Upper lobe of right lung (tissue), 1 donor: ENCODE results near the gene DLAT. TPM values are rescaled to one million over a fixed set of nuclear protein-coding genes. Genes with fewer than 3 reads are reported as not detected.

ENCODE experiments used
- ATAC-seq: fragments of 200-7000 bp; cut with Tn5 transposase; one replicate; pipeline ENCODE4 v1.9.1; 2020; ENCODE audit warnings: mild to moderate bottlenecking, moderate library complexity
- DNase-seq: peaks from one replicate; pipeline ENCODE4 v3.0.0-alpha.2; 2020
- H3K27ac ChIP-seq: fragments of 200-600 bp; one replicate; pipeline ENCODE4 v1.8.0; 2022
- H3K27me3 ChIP-seq: fragments of 200-600 bp; one replicate; pipeline ENCODE4 v1.8.0; 2022; ENCODE audit warnings: mild to moderate bottlenecking
- H3K36me3 ChIP-seq: fragments of 200-600 bp; one replicate; pipeline ENCODE4 v1.8.0; 2022
- H3K4me1 ChIP-seq: fragments of 200-600 bp; one replicate; pipeline ENCODE4 v1.8.0; 2022
- H3K4me3 ChIP-seq: fragments of 200-600 bp; one replicate; pipeline ENCODE4 v1.8.0; 2022; ENCODE audit warnings: mild to moderate bottlenecking
- H3K9me3 ChIP-seq: fragments of 200-600 bp; one replicate; pipeline ENCODE4 v1.8.0; 2022
- intact Hi-C: fragments of 100-400 bp; cut with DNase I; formaldehyde crosslinking; loops from one replicate; pipeline ENCODE4 v1.11.0; 2022
- total RNA-seq: library from RNA; stranded (reverse); fragmentation: NEBNext Ultra II Directional; extraction: Animal tissue kit (Norgen Biotek cat#: 25700); gene quantifications from one replicate; pipeline ENCODE4 v1.2.1, GENCODE V29; 2021
- TF ChIP-seq, protein P1 (sequence below): fragments of 200-600 bp; IDR thresholded peaks from one replicate; pipeline ENCODE4 v1.8.0; 2022; ENCODE audit warnings: antibody characterized with exemption
- donor health status: DM: no; HTN: yes; CAD: no; lungs with severe emphysema.

The DLAT gene
- total RNA-seq, 1 donor from 2014 or later, result 29.2 TPM

DNA sequence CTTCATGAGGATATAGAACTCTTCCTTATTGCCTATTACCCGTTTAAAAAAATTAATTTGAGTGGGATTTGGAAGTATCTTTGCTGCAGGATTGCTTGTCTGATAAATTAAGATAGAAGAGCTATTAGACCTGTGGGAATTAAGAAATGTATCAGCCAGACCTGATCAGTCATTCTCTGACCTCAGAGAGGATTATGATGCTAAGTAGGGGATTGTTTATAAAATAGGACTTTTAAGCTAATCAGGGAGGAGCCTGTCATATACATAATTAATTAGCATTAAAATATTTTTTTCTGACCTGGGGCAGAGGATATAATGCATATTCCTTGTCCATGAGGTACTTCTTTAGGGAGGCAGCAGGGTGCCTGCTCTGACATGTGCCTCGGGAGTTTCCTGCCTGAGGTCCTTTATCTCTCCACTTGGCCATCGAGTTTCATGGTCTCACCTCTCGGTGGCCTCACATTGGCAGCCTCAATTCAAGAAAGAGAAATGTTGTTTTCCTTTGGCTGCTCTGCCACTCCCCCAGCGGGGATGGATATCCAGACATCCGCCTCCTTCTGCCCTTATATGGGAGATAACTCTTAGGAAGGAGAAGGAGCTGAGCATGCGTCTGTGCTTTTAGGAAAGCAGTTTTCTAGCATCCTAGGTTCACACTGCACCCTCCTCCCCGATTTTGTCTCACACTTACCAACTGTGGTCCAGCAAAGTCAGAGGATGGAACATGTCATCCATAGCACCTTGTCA is 47.0 kb upstream of the DLAT start:
- no peak for ATAC-seq
- no peaks in the 10 kb centered on the region for H3K27me3 ChIP-seq
- peak overlapping the region; percentile 75 for H3K27ac ChIP-seq
- TF ChIP-seq, protein P1, sequence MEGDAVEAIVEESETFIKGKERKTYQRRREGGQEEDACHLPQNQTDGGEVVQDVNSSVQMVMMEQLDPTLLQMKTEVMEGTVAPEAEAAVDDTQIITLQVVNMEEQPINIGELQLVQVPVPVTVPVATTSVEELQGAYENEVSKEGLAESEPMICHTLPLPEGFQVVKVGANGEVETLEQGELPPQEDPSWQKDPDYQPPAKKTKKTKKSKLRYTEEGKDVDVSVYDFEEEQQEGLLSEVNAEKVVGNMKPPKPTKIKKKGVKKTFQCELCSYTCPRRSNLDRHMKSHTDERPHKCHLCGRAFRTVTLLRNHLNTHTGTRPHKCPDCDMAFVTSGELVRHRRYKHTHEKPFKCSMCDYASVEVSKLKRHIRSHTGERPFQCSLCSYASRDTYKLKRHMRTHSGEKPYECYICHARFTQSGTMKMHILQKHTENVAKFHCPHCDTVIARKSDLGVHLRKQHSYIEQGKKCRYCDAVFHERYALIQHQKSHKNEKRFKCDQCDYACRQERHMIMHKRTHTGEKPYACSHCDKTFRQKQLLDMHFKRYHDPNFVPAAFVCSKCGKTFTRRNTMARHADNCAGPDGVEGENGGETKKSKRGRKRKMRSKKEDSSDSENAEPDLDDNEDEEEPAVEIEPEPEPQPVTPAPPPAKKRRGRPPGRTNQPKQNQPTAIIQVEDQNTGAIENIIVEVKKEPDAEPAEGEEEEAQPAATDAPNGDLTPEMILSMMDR, result no peak
- no peak for DNase-seq
- H3K9me3 ChIP-seq, result no peaks in the 10 kb centered on the region
- peaks cover 14% of the 10 kb centered on the region for H3K4me1 ChIP-seq
- no peaks in the 10 kb centered on the region for H3K36me3 ChIP-seq
- peak overlapping the region; percentile 67 for H3K4me3 ChIP-seq
- intact Hi-C loops, result no loop called here

- Histone ChIP-seq H3K27ac (no peak overlapping the region), H3K4me3 (no peak overlapping the region), H3K36me3 (peaks cover 4% of the 10 kb centered on the region), H3K9me3 (no peaks in the 10 kb centered on the region), H3K27me3 (no peaks in the 10 kb centered on the region), H3K4me1 (peaks cover 14% of the 10 kb centered on the region)
- DNase-seq (no peak), ATAC-seq (no peak)
- TF ChIP-seq, protein P1, result no peak
- intact Hi-C loops, result no loop called here
Observed at GRCh38 chr11:111980062-111980461, 45.1 kb upstream of the DLAT start.

GRCh38 chr11:111981270-111981669 is 43.9 kb upstream of the DLAT start:
- no peaks in the 10 kb centered on the region for H3K27me3 ChIP-seq
- no peak for ATAC-seq
- peaks cover 12% of the 10 kb centered on the region for H3K36me3 ChIP-seq
- H3K9me3 ChIP-seq, result no peaks in the 10 kb centered on the region
- TF ChIP-seq, protein P1, result no peak
- H3K27ac ChIP-seq, result peak overlapping the region; percentile 67
- peaks cover 13% of the 10 kb centered on the region for H3K4me1 ChIP-seq
- DNase-seq, result no peak
- H3K4me3 ChIP-seq, result no peak overlapping the region
- intact Hi-C loops, result no loop called here

DNA sequence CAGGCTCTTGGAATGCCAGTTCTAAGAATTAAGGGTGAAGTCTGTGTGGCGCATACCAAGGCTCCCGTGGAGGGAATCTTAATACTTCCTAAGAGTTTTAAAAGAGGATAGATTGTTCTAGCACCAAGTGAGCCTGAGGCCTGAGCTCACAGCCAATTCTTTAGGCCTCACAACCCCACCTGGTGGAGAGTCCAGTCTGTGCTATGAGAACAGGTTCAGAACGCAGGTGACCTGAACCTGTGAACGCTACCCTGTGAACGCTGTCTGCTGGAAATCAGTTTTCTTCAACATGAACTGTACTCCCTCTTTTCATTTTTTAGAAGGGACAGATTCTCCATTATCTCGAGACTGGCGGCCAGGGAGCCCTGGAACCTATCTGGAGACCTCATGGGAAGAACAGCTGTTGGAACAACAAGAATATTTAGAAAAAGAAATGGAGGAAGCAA is 43.2 kb upstream of the DLAT start:
- Histone ChIP-seq H3K36me3 (peaks cover 19% of the 10 kb centered on the region), H3K27me3 (no peaks in the 10 kb centered on the region), H3K4me3 (peak overlapping the region; percentile 34), H3K9me3 (no peaks in the 10 kb centered on the region), H3K4me1 (peaks cover 6% of the 10 kb centered on the region), H3K27ac (peak overlapping the region; percentile 67)
- TF ChIP-seq, protein P1, result peak; percentile 59
- ATAC-seq, result peak; percentile 92
- DNase-seq, result peak; percentile 73
- intact Hi-C loops, result no loop called here

DNA sequence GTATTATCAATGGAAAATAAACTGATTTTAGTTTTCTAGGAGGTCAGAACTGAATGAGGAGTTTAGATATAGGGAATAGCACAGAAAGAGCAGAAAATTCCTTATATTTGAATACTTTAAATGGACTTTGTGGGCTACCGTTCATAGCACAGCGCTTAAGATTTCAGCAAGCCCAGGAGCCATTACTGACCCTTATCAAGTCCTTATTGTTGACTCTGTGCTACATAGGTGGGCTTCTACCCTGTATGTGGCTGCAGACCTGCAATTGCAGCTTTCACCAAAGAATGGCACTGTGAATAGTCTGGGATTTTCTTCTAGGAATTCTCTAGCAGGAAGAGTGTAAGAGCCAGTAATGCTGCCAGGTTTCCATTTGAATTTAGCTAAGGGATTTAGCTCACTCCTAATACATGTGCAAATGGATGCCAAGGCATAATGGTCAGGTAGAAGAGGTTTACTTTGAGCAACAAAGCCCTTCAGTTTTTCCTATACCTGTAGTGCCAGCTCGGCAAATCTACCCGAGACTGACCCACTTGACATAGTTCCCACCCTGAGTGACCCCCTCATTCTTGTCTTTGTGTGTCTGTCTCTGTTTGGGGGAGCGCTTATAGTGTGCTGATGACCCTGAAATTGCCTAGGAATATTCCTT is 42.5 kb upstream of the DLAT start:
- peak overlapping the region; percentile 34 for H3K4me3 ChIP-seq
- intact Hi-C loops, result no loop called here
- ATAC-seq, result no peak

More for the DNA sequence above, 42.5 kb upstream of the DLAT start:
- no peaks in the 10 kb centered on the region for H3K9me3 ChIP-seq
- TF ChIP-seq, protein P1, result no peak
- H3K27ac ChIP-seq, result peak overlapping the region; percentile 67
- peaks cover 6% of the 10 kb centered on the region for H3K4me1 ChIP-seq
- no peak for DNase-seq
- H3K27me3 ChIP-seq, result no peaks in the 10 kb centered on the region
- H3K36me3 ChIP-seq, result peaks cover 24% of the 10 kb centered on the region
